ENCODE results near the gene IPO7.
"Not testable (repeated sequence)": the region's sequence is repeated elsewhere in the genome, so short reads cannot be mapped to it uniquely, and the experiment has no call there.

The IPO7 gene

GRCh38 chr11:9399466-9399865 is 15.0 kb downstream of the IPO7 start:
- DNase-seq, result no peak

- DNase-seq, result not testable (repeated sequence)
Observed at GRCh38 chr11:9401884-9402283, 17.4 kb downstream of the IPO7 start.

GRCh38 chr11:9428706-9429105 is 44.3 kb downstream of the IPO7 start:
- DNase-seq, result no peak

- DNase-seq, result no peak
Observed at GRCh38 chr11:9438611-9439010, 54.2 kb downstream of the IPO7 start.

GRCh38 chr11:9446230-9446629 is 61.8 kb downstream of the IPO7 start:
- DNase-seq, result no peak

- no peak for DNase-seq
Observed at GRCh38 chr11:9448576-9449352, 64.3 kb downstream of the IPO7 start.

GRCh38 chr11:9452023-9452422 is 67.6 kb downstream of the IPO7 start:
- DNase-seq, result not testable (repeated sequence)

- DNase-seq, result no peak
Observed at GRCh38 chr11:9455722-9456121, 71.3 kb downstream of the IPO7 start.

- DNase-seq, result no peak
Observed at GRCh38 chr11:9459667-9460321, 75.3 kb downstream of the IPO7 start.

GRCh38 chr11:9460322-9461062 is 76.0 kb downstream of the IPO7 start, which contains the start of gene ZNF143:
Gene ZNF143 (plus strand): TSS chr11:9461012. CDS start chr11:9471309, 10,297 bp downstream.
- DNase-seq, result peak; percentile 98

GRCh38 chr11:9461063-9461759 is 76.8 kb downstream of the IPO7 start:
- peak; percentile 78 for DNase-seq

GRCh38 chr11:9461760-9462134 is 77.3 kb downstream of the IPO7 start:
- no peak for DNase-seq

GRCh38 chr11:9462172-9462799 is 77.8 kb downstream of the IPO7 start:
- no peak for DNase-seq

- DNase-seq, result no peak
Observed at GRCh38 chr11:9462806-9463537, 78.5 kb downstream of the IPO7 start.

GRCh38 chr11:9470765-9471164 is 86.3 kb downstream of the IPO7 start:
- no peak for DNase-seq

- DNase-seq, result no peak
Observed at GRCh38 chr11:9473408-9473807, 89.0 kb downstream of the IPO7 start.

GRCh38 chr11:9479899-9480298 is 95.4 kb downstream of the IPO7 start:
- no peak for DNase-seq

- no peak for DNase-seq
Observed at GRCh38 chr11:9489080-9489765, 104.8 kb downstream of the IPO7 start.

- no peak for DNase-seq
Observed at GRCh38 chr11:9490376-9490775, 105.9 kb downstream of the IPO7 start.

GRCh38 chr11:9493492-9493891 is 109.0 kb downstream of the IPO7 start:
- DNase-seq, result no peak

GRCh38 chr11:9494316-9494715 is 109.9 kb downstream of the IPO7 start:
- no peak for DNase-seq

Data from NCI-H1417 treated with DMSO at 0.1 percent for 48 hours (cell line).